NCI-H510A (cell line): ENCODE results near the gene TRDN.

Experiments used
- DNase-seq: peaks from one replicate; lab custom pipeline; 2025; lab: John Stamatoyannopoulos, UW

Gene TRDN, protein sequence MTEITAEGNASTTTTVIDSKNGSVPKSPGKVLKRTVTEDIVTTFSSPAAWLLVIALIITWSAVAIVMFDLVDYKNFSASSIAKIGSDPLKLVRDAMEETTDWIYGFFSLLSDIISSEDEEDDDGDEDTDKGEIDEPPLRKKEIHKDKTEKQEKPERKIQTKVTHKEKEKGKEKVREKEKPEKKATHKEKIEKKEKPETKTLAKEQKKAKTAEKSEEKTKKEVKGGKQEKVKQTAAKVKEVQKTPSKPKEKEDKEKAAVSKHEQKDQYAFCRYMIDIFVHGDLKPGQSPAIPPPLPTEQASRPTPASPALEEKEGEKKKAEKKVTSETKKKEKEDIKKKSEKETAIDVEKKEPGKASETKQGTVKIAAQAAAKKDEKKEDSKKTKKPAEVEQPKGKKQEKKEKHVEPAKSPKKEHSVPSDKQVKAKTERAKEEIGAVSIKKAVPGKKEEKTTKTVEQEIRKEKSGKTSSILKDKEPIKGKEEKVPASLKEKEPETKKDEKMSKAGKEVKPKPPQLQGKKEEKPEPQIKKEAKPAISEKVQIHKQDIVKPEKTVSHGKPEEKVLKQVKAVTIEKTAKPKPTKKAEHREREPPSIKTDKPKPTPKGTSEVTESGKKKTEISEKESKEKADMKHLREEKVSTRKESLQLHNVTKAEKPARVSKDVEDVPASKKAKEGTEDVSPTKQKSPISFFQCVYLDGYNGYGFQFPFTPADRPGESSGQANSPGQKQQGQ

GRCh38 chr6:123636782-123637181 lies at the start of gene TRDN:
Gene TRDN (minus strand): TSS chr6:123636950. CDS start chr6:123636775, 175 bp downstream.
- DNase-seq, result no peak

- no peak for DNase-seq
Measured at GRCh38 chr6:123681957-123682462, 45.3 kb upstream of the TRDN start.

DNA sequence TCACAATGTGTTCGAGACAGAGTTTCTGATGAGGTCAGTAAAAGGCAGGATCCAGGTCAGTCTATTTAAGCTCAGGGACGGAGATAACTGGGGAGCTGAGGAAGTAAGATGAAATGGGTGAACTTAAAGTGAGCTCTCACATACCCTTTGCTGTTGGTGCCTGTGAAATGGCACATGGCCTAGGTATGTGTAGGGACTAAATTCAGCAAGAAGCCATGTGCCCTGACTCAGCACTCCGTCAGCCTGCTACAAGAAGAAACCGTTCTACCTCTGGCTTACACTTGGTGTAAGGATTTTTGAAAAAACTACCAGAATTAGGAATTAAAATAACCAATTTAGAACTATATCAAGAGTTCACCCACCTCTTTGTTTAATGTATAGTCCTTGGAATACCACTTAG lies 41.1 kb upstream of the TRDN start:
- DNase-seq, result no peak

DNA sequence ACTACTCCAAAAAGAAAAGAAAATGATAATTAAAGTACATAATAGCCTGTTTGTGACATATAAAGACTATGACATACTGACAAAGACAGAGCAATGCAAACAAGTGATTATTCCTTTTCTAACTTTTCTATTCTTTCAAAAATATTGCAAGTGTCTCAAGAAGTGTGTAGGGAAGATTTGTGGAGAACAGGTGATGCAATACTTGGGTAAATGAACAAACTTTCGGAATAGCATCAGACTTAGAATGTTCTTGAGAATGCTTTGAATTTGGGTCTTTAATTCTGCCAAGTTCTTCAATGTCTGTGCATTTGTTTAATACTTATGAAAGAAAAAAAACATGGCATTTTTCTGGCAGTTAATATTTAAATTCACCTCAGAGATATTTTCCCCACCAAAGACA lies 40.0 kb upstream of the TRDN start:
- no peak for DNase-seq

GRCh38 chr6:123668965-123669591 lies 32.3 kb upstream of the TRDN start:
- no peak for DNase-seq

DNA sequence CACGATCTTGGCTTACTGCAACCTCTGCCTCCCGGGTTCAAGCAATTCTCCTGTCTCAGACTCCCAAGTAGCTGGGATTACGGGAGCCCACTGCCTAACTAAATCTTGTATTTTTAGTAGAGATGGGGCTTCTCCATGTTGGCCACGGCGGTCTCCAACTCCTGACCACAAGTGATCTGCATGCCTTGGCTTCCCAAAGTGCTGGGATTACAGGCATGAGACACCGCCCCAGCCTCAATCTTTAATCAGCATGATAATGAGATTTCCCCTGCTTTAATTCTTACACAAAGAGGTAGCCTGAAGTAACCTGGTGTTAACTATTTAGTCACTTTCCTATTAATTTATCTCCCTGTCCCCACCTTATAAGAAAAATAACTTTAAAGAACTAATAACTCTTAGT lies 31.3 kb upstream of the TRDN start:
- no peak for DNase-seq

- DNase-seq, result no peak
Measured at GRCh38 chr6:123663436-123663835, 26.7 kb upstream of the TRDN start.

DNA sequence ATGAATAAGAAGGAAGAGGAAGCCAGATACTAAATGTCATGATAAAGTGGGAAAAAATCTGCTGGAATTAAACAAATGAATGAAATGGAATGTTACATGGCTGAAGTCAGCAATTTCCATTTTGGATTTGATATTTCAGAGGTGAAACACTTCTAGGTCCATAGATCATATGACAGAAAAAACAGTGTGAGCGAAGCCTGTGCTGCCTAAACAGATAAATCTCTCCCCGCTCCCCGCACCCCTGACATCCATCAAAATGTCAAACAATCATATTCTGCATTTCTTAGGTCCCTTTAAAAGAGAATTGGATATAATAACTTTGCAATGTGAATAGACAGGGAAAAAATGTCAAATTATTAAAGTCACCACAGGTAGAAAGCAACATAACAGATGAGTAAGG lies 26.0 kb upstream of the TRDN start:
- no peak for DNase-seq

DNA sequence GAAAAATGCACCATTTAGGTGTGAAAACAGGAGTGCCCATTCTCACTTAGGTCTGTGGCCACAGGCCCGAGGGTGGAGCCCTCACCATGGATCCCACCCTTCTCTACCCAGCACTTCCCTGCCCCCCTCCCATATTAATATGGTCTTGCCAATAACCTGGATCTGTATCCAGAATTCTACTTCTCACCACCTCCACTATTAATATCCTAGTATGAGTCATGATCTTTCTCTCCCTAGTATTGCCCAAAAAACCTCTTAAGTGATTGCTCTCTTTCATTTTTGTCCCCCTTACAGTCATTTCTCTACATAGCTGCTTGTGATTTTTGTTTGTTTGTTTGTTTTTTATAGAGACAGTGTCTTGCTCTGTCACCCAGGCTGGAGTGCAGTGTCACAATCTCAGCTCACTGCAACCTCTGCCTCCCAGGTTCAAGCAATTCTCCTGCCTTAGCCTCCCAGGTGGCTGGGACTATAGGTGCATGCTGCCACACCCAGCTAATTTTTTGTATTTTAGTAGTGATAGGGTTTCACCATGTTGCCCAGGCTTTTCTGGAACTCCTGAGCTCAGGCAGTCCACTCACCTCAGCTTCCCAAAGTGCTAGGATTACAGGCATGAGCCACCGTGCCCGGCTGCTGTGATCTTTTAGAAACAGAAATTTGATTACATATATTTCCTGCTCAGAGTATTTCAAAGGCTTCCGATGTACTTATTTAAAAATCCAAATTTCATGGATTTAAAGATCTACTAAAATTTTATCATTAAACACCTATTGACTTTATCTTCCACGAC lies 24.5 kb upstream of the TRDN start:
- no peak for DNase-seq

- DNase-seq, result no peak
Measured at GRCh38 chr6:123659960-123660748, 23.4 kb upstream of the TRDN start.

DNA sequence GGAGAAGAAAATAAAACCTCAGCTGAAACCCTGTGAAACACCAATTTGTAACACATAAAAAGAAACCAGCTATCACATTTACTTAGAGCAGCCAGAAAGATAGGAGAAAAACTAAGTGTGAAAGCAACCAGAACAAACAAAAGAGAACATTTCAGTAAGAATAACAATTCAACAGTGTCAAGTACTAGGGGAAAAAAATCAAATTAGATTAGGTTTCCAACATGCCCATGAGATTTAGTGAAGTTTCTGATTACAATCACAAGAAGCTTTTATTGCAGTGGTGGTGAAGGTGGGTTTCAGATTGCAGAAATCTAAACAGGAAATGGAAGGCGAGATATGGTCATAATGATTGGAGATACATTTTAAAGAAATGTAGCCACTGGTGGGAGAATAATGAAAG lies 22.1 kb upstream of the TRDN start:
- DNase-seq, result no peak

GRCh38 chr6:123655521-123656306 lies 19.0 kb upstream of the TRDN start:
- DNase-seq, result no peak

GRCh38 chr6:123648723-123649122 lies 12.0 kb upstream of the TRDN start:
- no peak for DNase-seq

GRCh38 chr6:123648020-123648580 lies 11.3 kb upstream of the TRDN start:
- no peak for DNase-seq

DNA sequence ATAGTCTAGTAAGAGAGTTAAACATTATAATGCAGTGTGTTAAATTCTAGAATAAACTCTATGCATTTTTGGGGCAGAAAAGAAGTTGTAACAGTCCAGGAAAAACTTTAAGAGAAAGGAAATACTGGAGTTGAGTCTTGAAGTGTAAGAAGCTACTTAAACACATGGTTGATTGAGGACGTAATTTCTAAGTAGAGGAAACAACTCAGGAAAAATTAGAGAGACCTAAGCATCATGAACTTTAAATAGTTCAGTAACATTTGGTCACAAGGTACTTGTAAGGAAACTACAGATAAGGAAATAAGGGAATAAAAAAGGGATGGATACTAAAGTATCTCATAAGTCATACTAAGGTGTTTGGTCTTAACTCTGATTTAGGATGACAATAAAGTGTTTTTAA lies 4.7 kb upstream of the TRDN start:
- DNase-seq, result no peak

- DNase-seq, result no peak
Measured at GRCh38 chr6:123640567-123641187, 3.9 kb upstream of the TRDN start.

DNA sequence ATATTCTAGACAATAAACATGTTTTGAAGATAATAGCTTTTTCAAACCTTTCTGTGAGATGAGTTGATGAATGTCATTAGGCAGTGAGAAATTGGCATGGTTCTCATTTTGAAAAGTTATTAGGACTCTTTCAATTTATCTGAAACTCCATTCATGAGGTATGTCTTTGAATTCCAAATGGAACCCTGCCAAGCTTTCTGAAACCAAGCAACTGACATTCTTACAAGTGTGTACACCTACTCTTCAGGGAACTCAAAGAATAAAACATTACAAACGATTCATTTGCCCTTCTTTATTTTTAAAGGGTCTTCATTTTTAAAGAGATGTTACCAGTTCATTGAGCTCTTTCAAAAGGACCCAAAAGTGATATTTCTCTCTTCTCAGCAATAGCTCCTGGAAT lies 2.1 kb upstream of the TRDN start:
- DNase-seq, result no peak

- DNase-seq, result no peak
Measured at GRCh38 chr6:123636282-123636681, 468 bp downstream of the TRDN start.

DNA sequence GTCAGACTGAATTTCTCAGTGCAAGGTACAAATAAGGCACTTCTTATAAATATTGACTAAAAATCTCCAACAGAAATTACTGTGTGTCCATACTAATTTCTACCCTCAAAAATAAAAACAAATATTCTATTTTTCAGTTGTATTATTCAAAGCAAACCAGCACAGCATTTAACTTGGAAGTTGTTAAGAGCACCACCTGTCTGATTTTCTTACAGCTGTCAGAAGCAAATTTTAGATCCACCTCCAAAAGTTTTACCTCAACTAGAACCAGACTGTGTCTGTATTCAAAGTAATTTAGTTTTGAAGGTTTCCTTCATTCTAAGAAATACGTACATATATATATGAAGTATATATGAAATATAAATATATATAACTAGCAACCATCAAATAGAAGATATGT lies 1.2 kb downstream of the TRDN start:
- no peak for DNase-seq

GRCh38 chr6:123635144-123635543 lies 1.6 kb downstream of the TRDN start:
- DNase-seq, result no peak
